GM23248 (cell line): ENCODE results near the gene WNT8A.

ENCODE experiments used
- EZH2 ChIP-seq: fragments of 200-600 bp; sonication (generic); IDR thresholded peaks from 2 replicates; pipeline ENCODE4 v1.6.1; 2018; ENCODE audit warnings: antibody characterized with exemption, mild to moderate bottlenecking; ENCODE audit not compliant: insufficient read depth, poor library complexity, severe bottlenecking
- EZH2phosphoT487 ChIP-seq: fragments of 200-600 bp; sonication (generic); IDR thresholded peaks from 2 replicates; pipeline ENCODE4 v1.6.1; 2018; ENCODE audit warnings: antibody characterized with exemption, moderate library complexity, mild to moderate bottlenecking, low read depth; ENCODE audit not compliant: insufficient read depth

DNA sequence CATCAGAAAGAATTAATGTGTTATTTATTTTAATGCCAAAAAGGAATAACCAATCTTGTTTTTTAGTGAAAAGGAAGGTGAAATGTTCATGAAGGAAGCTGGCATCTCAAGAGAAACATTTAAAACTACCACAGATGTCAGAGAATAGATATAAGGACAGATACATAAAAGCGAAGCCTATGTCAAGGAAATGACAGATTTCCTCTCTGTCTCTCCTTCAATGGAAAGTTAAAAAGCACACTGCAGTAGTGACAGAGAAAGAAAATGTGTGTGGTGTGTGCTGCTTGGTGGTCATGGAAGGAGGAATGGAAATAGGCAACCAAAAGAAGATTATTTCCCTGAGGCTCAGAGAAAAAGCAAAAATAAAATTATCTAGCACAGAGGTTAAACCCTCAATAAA, 9.2 kb downstream of the WNT8A start:
- TF ChIP-seq EZH2 (no peak), EZH2phosphoT487 (no peak)
